ENCODE results near the gene ESPL1.
"Not testable (repeated sequence)": the region's sequence is repeated elsewhere in the genome, so short reads cannot be mapped to it uniquely, and the experiment has no call there.

Gene ESPL1

GRCh38 chr12:53324779-53325510, 56.8 kb downstream of the ESPL1 start:
- Histone ChIP-seq H3K4me3 (peak overlapping the region; percentile 87), H3K27ac (peak overlapping the region; percentile 83 to 95)
- TF ChIP-seq CTCF (IDR thresholded peaks at IDR 0.05), result peak; percentile 71
- DNase-seq (ENCODE audit: low spot score), result peak; percentile 96

GRCh38 chr12:53325511-53326061, 57.5 kb downstream of the ESPL1 start:
- DNase-seq (ENCODE audit: low spot score), result peak; percentile 77
- no peak for TF ChIP-seq CTCF (IDR thresholded peaks at IDR 0.05)
- Histone ChIP-seq H3K27ac (peak overlapping the region; percentile 83 to 95), H3K4me3 (peak overlapping the region; percentile 87)

- H3K27ac ChIP-seq, result no peak overlapping the region
- TF ChIP-seq CTCF (IDR thresholded peaks at IDR 0.05), result no peak
- no peak overlapping the region for H3K4me3 ChIP-seq
- peak; percentile 58 for DNase-seq (ENCODE audit: low spot score)
Observed at GRCh38 chr12:53326460-53327185, 58.5 kb downstream of the ESPL1 start.

- Histone ChIP-seq H3K27ac (no peak overlapping the region), H3K4me3 (no peak overlapping the region)
- TF ChIP-seq CTCF (IDR thresholded peaks at IDR 0.05), result no peak
- DNase-seq (ENCODE audit: low spot score), result peak; percentile 57
Observed at GRCh38 chr12:53327435-53328042, 59.4 kb downstream of the ESPL1 start.

GRCh38 chr12:53328043-53328435, 59.9 kb downstream of the ESPL1 start:
- H3K4me3 ChIP-seq, result no peak overlapping the region
- TF ChIP-seq CTCF (IDR thresholded peaks at IDR 0.05), result no peak
- DNase-seq (ENCODE audit: low spot score), result peak; percentile 71
- no peak overlapping the region for H3K27ac ChIP-seq

GRCh38 chr12:53330671-53331070, 62.6 kb downstream of the ESPL1 start:
- no peak for TF ChIP-seq CTCF (IDR thresholded peaks at IDR 0.05)
- Histone ChIP-seq H3K4me3 (no peak overlapping the region), H3K27ac (no peak overlapping the region)
- DNase-seq (ENCODE audit: low spot score), result peak; percentile 55

- not testable (repeated sequence) for H3K27ac ChIP-seq; H3K4me3 ChIP-seq; DNase-seq (ENCODE audit: low spot score)
Observed at GRCh38 chr12:53332339-53332738, 64.2 kb downstream of the ESPL1 start.

Measured in coronary artery (tissue), 2 donors.